Posterior vena cava (tissue), 2 donors: ENCODE data around the gene NRG2. TPM values are rescaled to one million over a fixed set of nuclear protein-coding genes. Genes with fewer than 3 reads are reported as not detected.

Experiments
- DNase-seq: peaks from one replicate; pipeline ENCODE4 v3.0.0-alpha.2; 2020; ENCODE audit warnings: low spot score
- intact Hi-C, 2 donors: fragments of 100-400 bp; cut with DNase I; formaldehyde crosslinking; loops; one replicate each; pipeline versions ENCODE4 v1.14.1 to v1.14.2; 2022 to 2023
- total RNA-seq, 2 donors: library from RNA; stranded (reverse); fragmentation: NEBNext Ultra II Directional; extraction: Animal tissue kit (Norgen Biotek cat#: 25700); gene quantifications; one replicate each; pipeline ENCODE4 v1.2.1, GENCODE V29; 2021
- donor health status: DM: yes; HTN: yes; CAD: no.
- donor health status: DM: yes; HTN: yes; CAD: no.

Gene NRG2
- total RNA-seq, 2 donors from 2014 or later, result 0.51 to 0.90 TPM

DNA sequence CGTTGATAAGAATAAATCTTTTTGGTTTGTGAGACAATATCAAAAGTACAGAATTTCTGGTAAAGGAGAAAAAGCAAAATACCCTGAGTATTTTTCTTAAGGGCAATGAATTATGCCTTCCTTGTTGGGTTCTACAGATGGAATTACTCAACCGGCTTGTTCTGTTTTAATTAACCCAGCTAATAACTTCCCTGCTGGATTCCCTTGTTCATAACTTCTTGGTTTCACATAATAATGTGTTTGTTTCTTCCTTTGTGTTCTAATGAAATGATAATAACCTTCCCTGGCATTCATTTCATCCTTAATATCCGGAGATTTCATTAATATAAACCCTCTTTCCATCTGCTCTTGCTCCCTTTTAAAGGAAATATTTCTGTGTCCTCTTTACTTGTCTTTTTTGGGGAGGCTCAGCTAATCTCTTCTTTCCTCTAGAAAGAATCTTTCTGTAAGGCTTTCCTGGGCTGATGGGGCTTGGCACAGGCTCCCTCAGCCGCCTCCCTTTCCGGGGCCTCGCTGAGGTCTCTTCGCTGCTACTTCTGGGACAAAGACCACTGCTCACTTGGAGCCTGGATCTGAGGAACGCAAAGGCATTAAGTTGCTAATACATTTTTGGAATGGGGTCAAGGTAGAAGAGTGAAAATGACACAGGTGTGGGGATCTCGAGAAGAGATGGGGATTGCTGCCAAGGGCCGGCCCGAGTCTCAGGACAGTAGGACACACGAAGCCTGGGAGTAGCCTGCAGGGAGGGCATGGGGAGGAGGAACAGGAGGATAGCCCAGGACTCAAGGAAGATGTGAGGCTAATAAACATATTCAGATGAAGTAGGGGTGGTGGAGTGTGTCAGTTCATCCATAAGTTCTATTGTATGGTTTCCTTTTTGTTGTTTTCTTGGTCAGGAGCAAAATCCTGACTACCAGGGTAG is 118.5 kb downstream of the NRG2 start:
- intact Hi-C loops, result no loop called here
- DNase-seq, result no peak

- intact Hi-C loops, result no loop called here
- DNase-seq, result no peak
These were observed 123.8 kb downstream of the NRG2 start for GRCh38 chr5:139919308-139919707.

DNA sequence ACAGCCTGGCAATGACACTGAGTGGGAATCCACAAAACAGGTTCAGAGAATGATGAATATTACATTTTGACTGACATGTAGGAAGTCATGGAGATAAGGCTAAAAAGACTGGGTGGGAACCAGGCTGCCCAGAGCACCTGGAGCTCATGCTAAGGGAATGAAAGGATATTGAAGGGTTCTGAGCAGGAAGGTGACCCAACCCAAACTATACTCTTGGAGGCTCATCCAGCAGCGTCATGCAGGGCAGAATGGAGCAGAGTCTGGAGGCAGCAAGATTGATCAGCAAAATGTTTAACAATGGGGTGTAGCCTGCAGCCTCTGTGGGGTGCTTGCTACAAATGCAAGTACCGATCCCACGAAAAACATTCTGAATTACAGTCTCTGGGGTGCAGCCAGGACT is 127.3 kb downstream of the NRG2 start:
- intact Hi-C loops, result no loop called here

GRCh38 chr5:139915266-139915665 is 127.8 kb downstream of the NRG2 start:
- no peak for DNase-seq
- intact Hi-C loops, result no loop called here

More for the DNA sequence above, 127.3 kb downstream of the NRG2 start:
- no peak for DNase-seq

DNA sequence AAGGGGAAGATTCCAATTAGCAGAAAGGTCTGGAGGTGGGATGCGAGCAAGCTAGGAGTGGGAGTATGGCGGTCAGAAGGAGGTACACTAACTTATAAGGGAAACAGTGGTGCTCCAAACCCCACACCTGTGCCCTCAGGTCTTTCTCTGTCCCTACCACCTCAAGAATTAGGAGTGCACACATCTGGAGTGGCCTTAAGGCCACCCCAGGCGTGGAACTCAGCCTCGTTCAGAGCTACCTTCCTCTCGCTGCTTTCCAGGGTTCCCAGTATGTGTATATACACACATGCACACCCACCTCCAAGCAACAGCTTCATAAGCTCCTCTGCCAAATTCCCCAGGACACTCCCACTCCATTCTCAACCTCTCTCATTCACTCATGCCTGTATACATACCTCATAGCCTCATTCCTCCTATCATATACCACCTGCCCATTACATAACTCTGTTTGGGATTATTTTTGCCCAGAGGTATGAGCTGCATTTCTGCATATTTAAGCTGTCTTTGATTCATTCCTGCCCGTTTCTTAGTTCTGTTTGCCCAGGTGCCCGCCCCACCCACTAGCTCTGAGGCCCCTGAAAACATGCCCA is 128.8 kb downstream of the NRG2 start:
- DNase-seq, result no peak
- intact Hi-C loops, result no loop called here

DNA sequence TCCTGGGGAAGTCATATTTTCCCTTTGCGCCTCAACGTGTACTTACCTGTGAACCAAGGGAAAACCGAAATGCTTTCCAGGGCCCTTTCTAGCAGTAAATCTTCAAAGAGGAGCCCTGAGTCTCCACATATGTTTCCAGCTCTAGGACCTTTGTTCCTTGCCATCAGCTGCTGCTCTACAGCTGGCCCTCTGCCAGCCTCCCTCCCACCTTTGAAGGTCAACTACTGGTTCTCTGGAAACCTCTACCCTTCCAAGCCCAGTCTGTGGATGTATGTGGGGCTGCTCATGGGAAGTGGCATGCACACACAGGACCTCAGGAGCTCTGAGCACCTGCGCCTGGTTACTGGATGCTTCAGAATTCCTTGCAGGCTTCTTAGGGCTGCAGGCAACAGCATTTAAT is 130.3 kb downstream of the NRG2 start:
- no peak for DNase-seq
- intact Hi-C loops, result no loop called here

GRCh38 chr5:139912158-139912557 is 130.9 kb downstream of the NRG2 start:
- DNase-seq, result no peak
- intact Hi-C loops, result no loop called here

- no peak for DNase-seq
- intact Hi-C loops, result no loop called here
These were observed 131.5 kb downstream of the NRG2 start for GRCh38 chr5:139911425-139912120.

DNA sequence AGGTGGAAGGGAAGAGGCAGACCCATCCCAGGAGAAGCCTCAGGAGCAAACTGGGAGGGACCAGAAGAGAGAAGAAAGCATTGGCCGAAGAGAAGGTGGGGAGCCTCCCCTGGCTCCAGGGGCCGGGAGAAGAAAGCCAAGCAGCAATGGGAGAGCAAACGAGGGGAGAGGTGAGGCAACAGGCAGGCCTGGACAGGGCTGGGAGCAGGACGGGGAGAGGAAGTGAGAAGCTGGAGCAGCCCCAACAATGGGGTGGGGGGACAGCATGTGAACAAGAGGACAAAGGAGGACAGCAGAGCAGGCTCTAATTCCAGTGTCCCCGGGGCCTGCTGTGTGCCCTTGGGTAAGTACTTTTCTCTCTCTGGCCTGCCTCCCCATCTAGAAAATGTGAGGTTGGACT is 132.2 kb downstream of the NRG2 start:
- DNase-seq, result no peak
- intact Hi-C loops, result no loop called here

- intact Hi-C loops, result no loop called here
- no peak for DNase-seq
These were observed 133.1 kb downstream of the NRG2 start for GRCh38 chr5:139910036-139910435.

- DNase-seq, result no peak
- intact Hi-C loops, result no loop called here
These were observed 134.3 kb downstream of the NRG2 start for GRCh38 chr5:139908749-139909148.

DNA sequence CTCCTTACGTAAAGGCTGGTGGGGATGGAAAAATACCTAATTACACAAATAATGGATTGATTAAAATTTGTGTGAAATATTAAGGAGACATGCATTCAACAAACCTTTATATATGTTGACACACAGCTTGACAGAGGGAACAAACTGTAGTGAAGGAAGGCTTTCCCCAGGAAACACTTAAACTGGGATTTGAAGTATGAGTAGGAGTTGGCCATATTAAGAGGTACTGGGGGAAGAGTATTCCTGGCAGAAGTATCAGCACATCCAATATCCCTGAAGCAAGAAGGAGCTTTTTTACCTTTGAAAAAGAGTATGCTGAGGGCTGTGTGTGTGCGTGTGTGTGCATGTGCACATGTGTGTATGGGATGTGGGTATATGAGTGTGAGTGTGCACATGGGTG is 136.4 kb downstream of the NRG2 start:
- intact Hi-C loops, result no loop called here
- no peak for DNase-seq

DNA sequence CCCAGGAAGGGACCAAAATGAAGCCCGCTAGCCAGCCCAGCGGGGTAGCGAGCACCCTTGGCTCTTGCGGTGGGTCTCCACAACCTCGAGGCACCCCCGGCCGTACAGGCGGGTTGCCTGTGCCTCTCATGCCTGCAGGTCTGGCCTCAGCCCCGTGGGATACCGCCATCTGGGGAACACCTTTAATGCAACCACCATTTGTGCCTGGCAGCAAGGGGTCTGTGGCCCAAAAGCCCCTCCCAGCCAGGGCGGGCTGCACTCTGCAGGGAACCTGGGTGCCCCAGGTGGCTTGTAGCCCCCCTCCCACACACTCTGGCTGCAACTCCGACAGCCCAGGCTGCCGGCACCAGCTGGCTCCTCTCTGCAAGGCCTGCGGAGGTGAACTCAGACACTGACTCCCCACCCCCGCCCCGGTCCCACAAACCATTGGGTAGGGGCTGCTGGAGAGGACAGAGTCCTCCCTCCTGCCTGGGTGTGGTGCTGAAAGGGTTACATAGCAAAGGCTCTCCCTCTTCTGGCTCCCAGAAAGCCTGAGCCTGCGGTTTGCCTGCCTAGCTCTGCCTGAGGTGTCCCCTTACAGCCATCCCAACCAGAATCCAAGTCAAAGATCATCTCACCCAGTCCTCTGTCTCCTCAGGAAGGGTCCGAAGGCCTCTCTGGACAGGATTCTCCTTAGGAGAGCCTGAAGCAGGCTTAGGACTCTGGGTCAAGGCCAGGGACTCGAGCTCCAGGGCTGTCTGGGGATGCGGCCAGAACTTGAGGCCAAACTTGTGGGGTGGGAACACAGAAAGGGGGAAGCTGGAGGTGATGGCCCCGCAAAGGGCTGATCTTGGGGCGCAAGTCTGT is 138.1 kb downstream of the NRG2 start:
- intact Hi-C loops, result no loop called here
- no peak for DNase-seq

DNA sequence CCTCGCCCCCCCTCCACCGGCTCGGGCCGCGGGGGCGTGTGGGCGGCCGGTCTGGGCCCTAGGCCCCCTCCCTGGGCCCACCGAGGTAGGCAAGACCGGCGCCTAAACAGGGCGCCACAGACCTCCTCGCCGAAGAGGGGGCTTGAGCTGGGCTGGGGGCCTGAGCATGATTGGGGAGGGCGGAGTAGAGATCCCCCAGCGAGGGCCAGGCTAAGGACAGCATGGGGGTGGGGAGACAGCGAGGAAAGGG is 138.6 kb downstream of the NRG2 start:
- intact Hi-C loops, result no loop called here
- DNase-seq, result no peak

GRCh38 chr5:139903795-139904565 is 139.1 kb downstream of the NRG2 start:
- intact Hi-C loops, result no loop called here
- DNase-seq, result no peak

- intact Hi-C loops, result no loop called here
- no peak for DNase-seq
These were observed 139.7 kb downstream of the NRG2 start for GRCh38 chr5:139903450-139903794.

DNA sequence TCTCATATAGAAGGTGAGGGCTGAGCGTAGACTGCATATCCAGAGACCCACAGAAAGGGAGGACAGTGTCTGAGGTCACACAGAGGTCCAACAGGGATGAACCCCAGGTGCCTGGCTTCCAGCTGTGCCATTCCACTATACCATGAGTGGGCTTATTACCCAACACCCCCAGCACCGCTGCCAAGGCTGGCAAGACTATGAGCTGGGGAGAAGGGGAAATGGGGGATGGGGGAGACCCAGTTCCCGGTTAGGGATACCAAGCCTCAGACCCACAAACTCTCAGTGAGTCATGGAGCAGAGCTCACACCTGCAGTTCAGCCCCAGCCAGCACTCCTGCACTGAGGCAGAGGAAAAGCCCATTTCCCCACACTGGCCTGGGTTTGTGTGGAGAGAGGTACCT is 141.1 kb downstream of the NRG2 start:
- intact Hi-C loops, result no loop called here
- DNase-seq, result no peak

GRCh38 chr5:139901251-139901575 is 141.9 kb downstream of the NRG2 start:
- intact Hi-C loops, result no loop called here
- DNase-seq, result no peak

- DNase-seq, result no peak
- intact Hi-C loops, result no loop called here
These were observed 142.4 kb downstream of the NRG2 start for GRCh38 chr5:139900546-139901250.
